Measurements from ENCODE around the gene PUM2. TPM values are rescaled to one million over a fixed set of nuclear protein-coding genes. Genes with fewer than 3 reads are reported as not detected.
"Not testable (repeated sequence)": the region's sequence is repeated elsewhere in the genome, so short reads cannot be mapped to it uniquely, and the experiment has no call there.

The PUM2 gene
- total RNA-seq, 1 donor from 2014 or later: 122 TPM

DNA sequence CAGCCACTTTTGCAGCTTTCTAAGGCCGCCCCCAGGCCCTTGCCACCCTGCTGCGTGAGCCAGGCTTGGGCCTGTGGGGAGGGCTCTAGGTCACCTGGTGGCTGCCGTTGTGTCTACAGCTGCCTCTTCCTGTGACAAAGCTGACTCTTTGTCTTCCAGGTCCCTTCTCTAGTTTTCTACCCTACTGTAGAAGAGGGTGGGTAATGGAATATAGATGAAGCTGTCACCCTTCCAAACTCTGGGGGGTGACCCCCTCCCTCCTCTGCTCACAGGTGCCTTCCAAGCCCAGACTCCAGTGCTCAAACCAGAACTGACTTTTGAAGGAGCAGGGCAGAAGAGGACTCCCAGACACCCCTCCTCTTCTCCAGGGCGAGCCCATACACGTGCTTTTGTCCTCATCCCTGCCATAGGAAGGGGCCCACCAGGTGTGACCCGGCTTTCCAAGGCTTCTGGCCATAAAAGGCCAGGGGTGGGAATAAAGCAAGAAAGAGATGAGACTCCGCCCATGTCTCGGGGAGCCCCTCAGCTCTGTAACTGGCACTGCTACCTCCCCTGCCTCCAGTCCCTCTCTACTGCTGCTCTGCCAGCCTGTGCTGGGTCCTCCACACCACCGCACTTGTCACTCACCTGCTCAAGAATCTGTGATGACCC is 107.8 kb downstream of the PUM2 start:
- Mint-ChIP-seq H3K27me3 (ENCODE audit: low read depth) (no peaks in the 10 kb centered on the region), H3K4me3 (no peak overlapping the region), H3K4me1 (peaks cover 2% of the 10 kb centered on the region), H3K9me3 (peaks cover 8% of the 10 kb centered on the region), H3K36me3 (peaks cover 9% of the 10 kb centered on the region), H3K27ac (no peak overlapping the region)
- TF ChIP-seq, protein P1, sequence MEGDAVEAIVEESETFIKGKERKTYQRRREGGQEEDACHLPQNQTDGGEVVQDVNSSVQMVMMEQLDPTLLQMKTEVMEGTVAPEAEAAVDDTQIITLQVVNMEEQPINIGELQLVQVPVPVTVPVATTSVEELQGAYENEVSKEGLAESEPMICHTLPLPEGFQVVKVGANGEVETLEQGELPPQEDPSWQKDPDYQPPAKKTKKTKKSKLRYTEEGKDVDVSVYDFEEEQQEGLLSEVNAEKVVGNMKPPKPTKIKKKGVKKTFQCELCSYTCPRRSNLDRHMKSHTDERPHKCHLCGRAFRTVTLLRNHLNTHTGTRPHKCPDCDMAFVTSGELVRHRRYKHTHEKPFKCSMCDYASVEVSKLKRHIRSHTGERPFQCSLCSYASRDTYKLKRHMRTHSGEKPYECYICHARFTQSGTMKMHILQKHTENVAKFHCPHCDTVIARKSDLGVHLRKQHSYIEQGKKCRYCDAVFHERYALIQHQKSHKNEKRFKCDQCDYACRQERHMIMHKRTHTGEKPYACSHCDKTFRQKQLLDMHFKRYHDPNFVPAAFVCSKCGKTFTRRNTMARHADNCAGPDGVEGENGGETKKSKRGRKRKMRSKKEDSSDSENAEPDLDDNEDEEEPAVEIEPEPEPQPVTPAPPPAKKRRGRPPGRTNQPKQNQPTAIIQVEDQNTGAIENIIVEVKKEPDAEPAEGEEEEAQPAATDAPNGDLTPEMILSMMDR (IDR thresholded peaks at IDR 0.05; ENCODE audit: unreplicated experiment): no peak
- no peak for DNase-seq (ENCODE audit: low spot score in 2 of 2, unreplicated experiment in 2 of 2)

GRCh38 chr2:20241973-20242726 is 108.5 kb downstream of the PUM2 start:
- TF ChIP-seq, protein P1 (IDR thresholded peaks at IDR 0.05; ENCODE audit: unreplicated experiment): peak; percentile 57

GRCh38 chr2:20240291-20240690 is 110.4 kb downstream of the PUM2 start:
- H3K27me3 Mint-ChIP-seq (ENCODE audit: low read depth); H3K4me3 Mint-ChIP-seq; DNase-seq (ENCODE audit: low spot score in 2 of 2, unreplicated experiment in 2 of 2); H3K27ac Mint-ChIP-seq; H3K4me1 Mint-ChIP-seq; H3K36me3 Mint-ChIP-seq: not testable (repeated sequence)
- H3K9me3 Mint-ChIP-seq: peaks cover 12% of the 10 kb centered on the region

More at GRCh38 chr2:20241973-20242726, 108.5 kb downstream of the PUM2 start:
- Mint-ChIP-seq H3K4me1 (peaks cover 2% of the 10 kb centered on the region), H3K4me3 (no peak overlapping the region), H3K36me3 (peaks cover 4% of the 10 kb centered on the region), H3K9me3 (peaks cover 12% of the 10 kb centered on the region), H3K27me3 (ENCODE audit: low read depth) (no peaks in the 10 kb centered on the region), H3K27ac (no peak overlapping the region)
- DNase-seq (ENCODE audit: low spot score in 2 of 2, unreplicated experiment in 2 of 2): no peak

GRCh38 chr2:20236496-20236895 is 114.1 kb downstream of the PUM2 start:
- peaks cover 12% of the 10 kb centered on the region for H3K9me3 Mint-ChIP-seq

DNA sequence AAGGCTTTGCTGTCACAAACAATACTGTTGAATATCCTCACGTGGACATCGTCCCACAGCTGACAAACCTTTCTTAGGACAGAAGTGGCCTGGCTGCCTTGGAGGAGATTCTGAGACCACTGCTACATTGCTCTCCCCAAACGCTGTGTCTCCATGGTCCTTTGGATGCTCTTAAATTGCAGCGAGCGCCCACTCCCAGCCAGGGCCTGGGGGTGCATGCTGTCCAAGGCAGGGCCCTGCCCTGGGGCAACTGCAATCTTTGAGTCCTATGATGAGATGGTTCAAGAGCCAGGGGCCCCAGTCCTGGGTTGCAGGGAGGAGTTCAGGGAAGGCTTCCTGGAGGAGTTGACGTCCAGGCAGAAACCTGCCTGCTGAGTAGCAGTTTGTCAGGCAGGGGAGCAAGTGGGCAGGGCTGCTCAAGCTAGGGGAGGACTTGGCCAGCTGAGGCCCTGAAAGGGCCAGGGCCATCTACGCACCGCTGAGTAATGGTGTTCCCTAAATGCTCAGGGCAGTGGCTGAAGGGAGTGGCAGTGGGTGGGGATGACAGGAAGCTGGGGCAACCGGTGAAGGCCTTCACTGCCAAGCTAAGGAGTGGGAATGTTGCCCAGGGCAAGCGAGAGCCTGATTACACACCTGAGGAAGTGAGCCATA is 114.9 kb downstream of the PUM2 start:
- TF ChIP-seq, protein P1 (IDR thresholded peaks at IDR 0.05; ENCODE audit: unreplicated experiment): no peak
- Mint-ChIP-seq H3K4me3 (no peak overlapping the region), H3K4me1 (peaks cover 20% of the 10 kb centered on the region), H3K27me3 (ENCODE audit: low read depth) (no peaks in the 10 kb centered on the region), H3K9me3 (peaks cover 13% of the 10 kb centered on the region), H3K36me3 (no peaks in the 10 kb centered on the region), H3K27ac (no peak overlapping the region)
- peak in 1 of 2 experiments; percentile 16 for DNase-seq (ENCODE audit: low spot score in 2 of 2, unreplicated experiment in 2 of 2)

More at GRCh38 chr2:20236496-20236895, 114.1 kb downstream of the PUM2 start:
- Mint-ChIP-seq H3K36me3 (no peaks in the 10 kb centered on the region), H3K27me3 (ENCODE audit: low read depth) (no peaks in the 10 kb centered on the region), H3K4me3 (no peak overlapping the region), H3K27ac (peak overlapping the region; percentile 78), H3K4me1 (peaks cover 14% of the 10 kb centered on the region)
- TF ChIP-seq, protein P1 (IDR thresholded peaks at IDR 0.05; ENCODE audit: unreplicated experiment): no peak
- DNase-seq (ENCODE audit: low spot score in 2 of 2, unreplicated experiment in 2 of 2): no peak

DNA sequence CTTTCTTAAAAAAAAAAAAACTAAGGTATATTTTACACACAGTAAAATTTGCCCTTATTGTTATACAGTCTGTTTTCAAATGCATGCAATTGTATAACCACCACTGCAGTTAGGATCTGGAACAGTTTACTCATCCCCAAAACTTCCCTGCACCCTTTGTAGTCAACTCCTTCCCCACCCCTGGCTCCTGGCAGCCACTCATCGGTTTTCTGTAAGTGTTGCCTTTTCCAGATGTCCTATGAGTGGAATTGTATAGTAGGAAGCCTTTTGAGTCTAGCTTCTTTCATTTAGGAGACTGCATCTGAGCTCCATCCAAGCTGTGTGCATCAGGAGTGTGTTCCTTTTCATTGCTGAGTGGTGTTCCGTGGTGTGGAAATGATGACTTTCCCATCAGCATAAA is 116.0 kb downstream of the PUM2 start:
- H3K27ac Mint-ChIP-seq; H3K27me3 Mint-ChIP-seq (ENCODE audit: low read depth); H3K36me3 Mint-ChIP-seq; H3K4me3 Mint-ChIP-seq; DNase-seq (ENCODE audit: low spot score in 2 of 2, unreplicated experiment in 2 of 2): not testable (repeated sequence)
- Mint-ChIP-seq H3K9me3 (peaks cover 16% of the 10 kb centered on the region), H3K4me1 (peaks cover 21% of the 10 kb centered on the region)
